GM18909 (cell line): ENCODE measurements around the gene ZNF341.

Source experiments
- ATAC-seq: cut with Tn5 transposase; IDR thresholded peaks from one replicate; pipeline ENCODE4 v1.9.1; 2021; ENCODE audit warnings: mild to moderate bottlenecking; ENCODE audit not compliant: unreplicated experiment, poor library complexity

ZNF341 gene

DNA sequence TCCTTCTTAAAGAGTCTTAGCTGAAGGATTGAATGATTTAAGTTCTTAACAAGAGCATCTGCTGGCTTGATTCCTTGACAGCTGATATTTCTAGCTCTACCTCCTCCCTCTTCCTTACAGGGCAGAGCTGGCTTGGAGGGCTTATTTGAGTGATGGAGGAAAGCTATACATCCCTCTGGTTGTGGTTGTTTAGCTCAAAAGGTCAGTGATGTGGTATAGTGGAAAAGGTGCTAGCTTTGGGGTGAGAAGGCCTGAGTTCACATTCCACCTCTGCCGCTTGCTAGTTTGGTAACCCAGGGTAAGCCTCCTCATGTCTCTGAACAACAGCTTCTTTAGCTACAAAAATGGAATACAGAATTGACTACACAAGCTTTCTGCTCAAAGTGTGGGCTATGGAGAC is 87.7 kb downstream of the ZNF341 start:
- ATAC-seq, result no peak

DNA sequence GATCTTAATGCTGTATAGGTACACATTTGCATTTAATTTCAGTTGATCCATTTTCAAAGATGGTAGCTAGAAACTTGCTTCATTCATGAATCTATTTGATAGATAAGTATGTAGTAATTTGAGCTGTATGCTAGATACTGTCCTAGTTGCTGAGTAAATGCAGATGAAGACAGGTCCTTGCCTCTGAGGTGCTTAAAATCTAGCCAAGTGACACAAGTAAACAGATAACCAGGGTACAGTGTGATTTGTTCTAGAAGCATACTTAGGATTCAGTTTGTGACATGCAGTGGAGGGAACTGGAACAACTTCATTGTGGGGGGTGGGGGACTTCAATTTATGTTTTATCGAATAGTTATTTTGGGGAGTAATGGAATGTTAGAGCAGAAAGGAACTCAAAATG is 88.6 kb downstream of the ZNF341 start:
- ATAC-seq, result no peak

DNA sequence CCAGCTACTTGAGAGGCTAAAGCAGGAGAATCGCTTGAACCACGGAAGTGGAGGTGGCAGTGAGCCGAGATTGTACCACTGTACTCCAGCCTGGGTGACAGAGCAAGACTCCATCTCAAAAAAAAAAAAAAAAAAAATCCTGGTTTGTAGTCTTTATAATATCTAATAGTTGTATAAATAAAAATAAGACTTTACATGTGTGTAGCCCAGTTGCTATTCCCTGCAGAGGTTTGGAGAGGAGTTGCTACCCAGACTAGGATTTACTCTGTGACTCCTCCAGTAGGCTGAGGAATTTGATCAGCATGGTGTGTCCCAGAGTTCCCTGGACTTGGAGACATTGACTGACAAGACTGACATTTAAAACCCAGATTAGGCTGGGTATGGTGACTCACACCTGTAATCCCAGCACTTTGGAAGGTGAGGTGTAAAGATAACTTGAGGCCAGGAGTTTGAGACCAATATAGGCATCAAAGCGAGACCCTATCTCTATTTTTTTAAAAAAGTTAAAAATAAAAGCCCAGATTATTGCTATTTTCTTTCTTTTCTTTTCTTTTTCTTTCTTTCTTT is 89.6 kb downstream of the ZNF341 start:
- no peak for ATAC-seq

DNA sequence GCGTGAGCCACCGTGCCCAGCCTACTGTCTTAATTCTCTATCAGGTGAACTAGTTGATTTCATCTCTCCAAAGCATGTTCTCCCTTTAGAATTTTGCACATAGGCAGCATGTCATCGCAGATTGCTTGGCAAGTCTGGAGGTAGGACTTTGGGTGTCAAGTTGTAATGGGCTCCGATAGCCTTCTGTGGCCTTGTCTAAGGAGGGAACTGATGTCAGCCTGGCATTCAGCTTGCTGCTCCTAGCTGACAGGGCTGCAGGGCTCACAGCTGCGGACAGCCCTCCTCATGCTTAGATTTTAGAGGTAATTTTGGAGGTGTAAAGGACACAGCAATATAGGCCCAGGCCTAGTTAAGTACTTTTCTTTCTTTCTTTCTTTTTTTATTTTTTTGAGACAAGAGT is 90.6 kb downstream of the ZNF341 start:
- no peak for ATAC-seq

DNA sequence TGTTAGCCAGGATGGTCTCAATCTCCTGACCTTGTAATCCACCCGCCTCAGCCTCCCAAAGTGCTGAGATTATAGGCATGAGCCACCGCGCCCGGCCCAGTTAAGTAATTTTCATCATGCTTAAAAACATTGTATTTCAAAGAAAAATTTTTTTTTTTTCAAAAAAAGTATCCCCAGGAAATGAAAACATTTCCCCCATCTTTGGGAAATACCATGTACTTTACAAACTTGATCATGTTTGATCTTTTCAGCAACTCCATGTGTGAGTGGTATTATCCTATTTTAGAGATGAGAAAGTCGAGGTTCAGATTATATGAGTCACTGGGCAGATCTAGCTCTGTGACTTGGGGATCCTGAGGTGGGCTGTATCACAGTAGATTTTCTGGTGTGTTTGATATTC is 91.2 kb downstream of the ZNF341 start:
- no peak for ATAC-seq

DNA sequence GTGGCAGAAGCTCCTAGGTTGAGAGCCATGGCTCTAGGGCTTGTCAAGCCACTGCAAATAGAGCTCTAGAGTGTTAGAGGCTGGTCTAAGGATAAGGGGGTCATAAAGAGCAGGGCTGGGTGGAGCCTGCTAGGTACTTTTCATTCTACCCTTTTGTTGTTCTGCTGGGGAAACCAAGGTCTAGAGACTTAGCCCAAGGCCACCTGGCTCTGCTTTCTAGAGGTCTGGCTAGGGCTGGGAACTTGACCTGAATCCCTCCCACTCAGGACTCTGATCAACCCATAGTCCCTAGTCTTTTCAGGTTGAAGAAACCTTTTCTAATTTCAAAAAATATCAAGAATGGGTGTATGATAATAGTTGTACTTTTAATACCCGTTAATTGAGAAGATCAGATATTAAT is 93.1 kb downstream of the ZNF341 start:
- no peak for ATAC-seq

DNA sequence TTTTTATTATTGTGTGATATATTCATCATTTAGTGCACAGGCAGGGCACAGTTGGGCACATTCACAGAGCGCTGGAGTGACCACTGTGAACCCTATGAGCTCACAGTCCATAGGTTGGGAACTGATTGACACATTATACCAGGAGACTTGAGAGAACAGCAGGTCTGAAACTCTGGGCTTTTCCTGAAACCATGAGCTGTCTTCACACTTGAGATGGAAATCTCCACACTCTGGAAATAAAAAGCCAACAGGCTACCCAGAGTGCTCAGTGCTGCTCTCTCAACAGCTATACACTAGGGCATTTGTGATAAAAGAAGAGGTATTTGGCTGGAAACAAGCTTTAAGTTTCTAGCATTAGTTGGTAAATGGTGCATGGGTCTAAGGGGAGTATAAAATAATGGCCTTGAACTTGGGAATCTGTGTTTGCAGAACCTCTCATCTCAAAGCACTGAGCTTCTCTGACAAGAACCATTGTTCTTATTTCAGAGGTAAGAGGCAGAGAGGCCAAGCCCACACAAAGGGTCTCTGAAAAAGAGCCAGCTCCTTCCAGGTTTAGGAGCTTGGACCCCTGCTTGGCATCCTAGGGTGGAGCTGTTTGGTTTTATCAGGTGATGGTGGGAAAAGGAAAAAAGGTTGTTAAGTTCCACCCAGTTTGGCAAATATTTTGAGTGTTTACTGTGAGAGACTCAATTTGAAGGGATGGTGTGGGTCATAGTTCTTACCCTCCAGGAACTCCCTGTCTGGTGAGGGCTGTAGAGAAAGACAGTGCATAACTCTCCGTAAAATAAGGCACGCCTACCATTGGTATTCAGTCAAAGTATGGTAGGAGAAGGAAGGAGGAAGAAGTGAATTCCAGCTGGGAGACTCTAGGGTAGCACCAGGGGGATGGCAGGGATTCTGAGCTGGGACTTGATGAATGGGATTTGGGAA is 93.8 kb downstream of the ZNF341 start:
- no peak for ATAC-seq

DNA sequence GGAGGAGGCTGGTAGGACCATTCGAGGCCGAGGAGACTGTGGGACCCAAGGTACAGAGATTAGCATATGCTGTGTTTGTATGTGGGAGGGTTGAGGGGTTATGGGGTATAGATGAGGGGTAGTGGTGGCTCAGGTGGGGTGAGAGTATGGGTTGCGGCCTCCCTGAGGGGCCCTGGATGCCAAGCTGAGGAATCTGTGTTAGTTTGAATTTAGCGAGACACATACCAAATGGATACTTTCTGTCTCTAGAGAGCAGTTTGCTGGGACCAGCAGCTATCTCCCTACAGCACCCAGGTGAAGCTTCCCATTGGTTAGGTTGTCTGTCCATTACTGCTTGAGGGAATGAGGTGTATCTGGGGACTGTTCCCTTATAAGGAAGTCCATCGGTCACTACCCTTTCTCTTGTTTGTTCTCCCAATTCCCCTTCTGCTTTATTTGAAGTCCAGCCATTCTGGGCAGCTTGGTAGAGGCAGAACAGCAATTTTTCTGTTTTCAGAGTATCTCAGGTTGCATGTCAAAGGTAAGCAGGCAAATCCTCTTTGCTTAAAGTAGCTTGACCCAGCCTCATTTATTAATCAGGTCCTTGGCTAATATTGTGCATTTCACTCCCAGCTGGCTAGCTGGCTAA is 94.6 kb downstream of the ZNF341 start:
- ATAC-seq, result no peak

DNA sequence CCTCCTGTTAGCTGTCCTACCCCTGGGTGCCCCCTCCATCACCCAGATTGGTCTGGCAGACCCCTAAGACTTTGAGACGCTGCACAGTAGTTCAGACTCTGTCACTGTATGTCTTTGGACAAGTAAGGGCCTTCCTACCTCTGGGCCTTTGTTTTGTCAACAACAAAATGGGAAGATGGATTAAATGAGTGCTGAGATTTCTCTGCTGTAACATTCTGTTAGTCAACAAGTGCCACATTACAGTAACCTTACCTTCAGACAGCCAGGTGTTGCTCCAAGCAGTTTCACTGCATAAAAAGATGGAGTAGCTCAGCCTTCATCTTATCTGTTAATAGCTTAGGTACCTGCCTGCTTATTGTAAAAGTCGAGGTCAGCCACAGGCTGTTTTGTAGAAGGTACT is 95.3 kb downstream of the ZNF341 start:
- no peak for ATAC-seq

DNA sequence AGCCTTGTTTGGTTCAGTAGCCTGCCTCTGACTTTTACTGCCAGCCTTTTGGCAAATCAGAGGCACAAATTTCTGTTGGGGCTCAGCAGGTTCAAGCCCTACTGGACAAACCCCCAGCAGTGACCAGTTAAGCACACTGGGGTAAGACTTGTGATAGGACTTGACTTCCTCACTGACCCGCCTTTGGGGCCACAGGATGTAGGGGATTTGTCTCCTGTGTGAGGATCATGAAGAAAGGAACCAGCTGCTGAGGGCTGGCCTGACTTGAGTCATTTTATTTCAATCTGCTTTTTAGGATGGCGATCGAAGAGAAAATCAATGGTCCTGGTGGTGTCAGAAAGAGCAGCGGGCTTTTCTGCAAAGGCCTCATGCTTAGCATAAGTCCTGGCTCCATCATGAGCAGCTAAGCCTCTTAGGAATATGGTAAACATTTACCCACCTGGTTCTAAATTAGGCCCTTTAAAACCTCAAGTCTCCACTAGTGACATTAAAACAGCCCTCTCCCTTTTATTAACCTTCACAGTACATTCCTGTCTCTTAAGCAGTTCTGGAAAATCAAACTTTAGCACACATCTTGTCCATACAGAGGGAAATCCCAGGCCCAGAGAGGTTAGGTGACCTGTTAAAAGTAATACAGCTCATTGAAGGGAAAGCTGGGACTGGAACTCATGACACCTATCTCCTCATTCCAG is 96.0 kb downstream of the ZNF341 start:
- no peak for ATAC-seq

DNA sequence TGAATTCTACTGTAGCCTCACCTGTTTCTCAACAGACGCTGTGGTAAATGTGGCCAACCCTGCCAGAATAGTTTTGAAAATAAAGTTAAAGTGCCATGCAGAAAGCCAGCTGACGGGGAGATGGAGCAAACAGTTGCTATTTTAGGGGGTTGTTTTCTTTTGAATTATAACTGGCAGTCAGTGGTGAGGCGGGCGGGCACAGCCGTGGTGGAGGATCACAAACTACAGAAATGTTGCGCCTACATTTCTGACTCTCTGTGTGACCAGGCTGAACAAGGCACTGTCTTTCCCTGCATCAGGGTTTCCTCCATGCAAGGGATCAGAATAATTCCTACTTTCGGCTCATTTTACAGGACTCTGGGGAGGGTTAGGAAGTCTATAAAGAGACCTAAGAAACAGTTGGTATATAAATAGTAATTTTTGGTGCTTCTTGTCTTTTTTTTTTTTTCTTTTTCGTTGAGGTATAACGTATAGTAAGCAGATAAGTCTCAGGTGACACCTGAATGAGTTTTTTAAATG is 96.6 kb downstream of the ZNF341 start:
- ATAC-seq, result no peak

DNA sequence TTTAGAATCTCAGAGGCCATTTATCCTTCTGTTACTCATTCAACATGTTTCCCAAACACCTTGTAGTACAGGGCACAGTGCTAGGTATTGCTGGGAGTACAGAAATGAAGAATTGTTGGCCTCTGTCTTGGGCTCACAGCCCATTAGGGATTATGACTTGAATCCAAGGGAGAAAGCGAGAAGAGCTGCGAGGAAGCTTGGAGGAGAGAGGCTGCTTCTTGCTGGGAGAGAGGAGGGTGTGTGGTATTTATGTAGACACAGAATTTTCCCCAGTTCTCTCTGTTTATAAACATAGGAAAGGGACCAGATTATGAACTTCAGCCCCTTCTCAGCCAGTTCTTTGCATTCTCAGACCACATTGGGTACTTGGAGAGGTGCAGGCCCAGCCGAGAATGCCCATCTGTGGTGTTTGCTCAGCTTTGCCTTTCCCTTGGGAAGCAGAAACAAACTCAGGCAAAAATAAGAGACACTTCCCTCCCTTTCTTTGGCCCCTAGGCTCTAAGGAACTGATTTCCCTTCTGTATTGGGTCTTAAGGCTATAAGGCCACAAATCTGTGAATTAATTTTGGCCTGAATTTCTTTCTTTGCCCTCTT is 97.3 kb downstream of the ZNF341 start:
- ATAC-seq, result no peak

DNA sequence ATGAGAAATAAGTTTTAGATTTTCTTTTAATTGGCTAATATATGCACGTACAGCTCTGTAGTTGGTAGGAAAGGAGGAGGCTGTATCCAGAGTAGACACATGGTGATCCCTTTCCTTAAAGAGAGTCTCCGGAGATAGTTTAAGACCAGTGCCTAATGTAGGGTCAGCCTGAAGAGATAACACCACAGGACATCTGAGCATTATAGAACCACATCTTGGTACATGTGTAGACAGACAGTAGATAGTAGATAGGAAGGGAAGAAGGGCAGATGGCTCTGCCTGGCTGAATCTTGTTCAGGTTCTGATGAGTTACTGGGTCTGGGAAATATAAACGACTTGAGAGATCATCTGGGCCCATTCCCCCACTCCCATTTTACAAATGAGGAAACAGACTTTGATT is 97.8 kb downstream of the ZNF341 start:
- ATAC-seq, result no peak

DNA sequence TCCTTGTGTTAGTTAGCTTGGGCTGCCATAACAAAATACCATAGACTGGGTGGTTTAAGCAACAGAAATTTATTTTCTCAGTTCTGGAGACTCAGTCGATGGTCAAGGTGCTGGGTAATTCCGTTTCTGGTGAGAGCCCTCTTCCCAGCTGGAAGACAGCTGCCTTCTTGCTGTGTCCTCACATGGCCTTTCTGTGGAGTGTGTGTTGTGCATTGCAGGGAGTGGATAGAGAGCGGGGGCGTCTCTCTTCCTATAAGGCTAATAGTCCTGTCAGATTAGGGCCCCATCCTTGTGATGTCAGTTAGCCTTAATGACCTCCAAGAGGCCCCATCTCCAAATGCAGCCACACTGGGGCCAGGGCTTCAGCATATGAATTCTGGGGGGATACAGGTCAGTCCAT is 98.6 kb downstream of the ZNF341 start:
- no peak for ATAC-seq

DNA sequence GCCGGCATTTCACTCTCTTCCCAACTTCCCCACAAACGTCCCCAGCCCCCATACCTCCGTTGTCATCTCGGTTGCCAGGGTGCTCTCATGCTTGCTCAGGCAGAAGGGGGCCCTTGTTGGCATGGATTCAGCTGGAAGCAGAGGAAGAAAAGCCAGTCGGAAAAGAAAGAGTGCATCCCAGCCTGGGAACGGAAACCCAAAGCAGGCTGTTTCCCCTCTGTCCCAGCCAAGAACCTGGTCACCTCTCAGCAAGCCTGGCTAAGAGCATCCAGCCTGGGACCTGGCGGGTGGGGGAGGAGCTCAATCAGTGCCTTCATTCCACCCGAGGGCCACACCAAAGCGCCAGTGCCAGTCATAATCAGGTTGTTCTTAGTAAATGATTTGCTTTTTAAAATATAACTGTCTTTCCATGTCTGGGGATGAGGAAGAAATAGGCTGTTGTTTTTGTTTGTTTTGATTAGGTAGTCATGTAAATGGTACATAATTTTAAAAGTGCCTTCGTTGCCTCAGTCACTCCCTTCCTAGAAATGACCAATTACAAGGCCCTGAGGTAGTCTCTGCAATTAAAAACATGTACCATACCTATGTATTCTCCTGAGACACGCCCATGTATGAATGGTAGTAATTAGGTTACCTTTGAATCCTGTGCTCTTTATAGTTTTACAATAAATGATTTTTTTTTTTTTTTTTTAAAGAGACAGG is 100.5 kb downstream of the ZNF341 start:
- ATAC-seq, result no peak

DNA sequence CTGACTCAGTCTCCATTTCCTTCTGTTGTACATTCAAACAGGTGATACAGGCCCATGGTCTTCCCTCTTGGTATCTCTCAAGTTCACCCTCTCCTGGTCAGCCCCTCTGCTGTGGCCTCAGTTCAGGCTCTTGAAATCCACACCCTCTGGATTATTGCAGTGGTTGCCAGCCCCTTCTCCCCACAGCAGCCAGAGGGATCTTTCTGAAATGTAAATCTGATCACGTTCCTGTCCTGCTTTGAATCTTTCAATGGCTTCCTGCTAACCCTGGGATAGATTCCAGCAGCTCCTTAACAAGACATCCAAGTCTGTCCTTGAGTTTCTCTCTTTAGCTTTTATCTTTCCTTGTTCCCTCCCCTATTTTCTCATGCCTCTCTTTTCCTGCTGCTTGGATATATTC is 101.5 kb downstream of the ZNF341 start:
- ATAC-seq, result no peak

DNA sequence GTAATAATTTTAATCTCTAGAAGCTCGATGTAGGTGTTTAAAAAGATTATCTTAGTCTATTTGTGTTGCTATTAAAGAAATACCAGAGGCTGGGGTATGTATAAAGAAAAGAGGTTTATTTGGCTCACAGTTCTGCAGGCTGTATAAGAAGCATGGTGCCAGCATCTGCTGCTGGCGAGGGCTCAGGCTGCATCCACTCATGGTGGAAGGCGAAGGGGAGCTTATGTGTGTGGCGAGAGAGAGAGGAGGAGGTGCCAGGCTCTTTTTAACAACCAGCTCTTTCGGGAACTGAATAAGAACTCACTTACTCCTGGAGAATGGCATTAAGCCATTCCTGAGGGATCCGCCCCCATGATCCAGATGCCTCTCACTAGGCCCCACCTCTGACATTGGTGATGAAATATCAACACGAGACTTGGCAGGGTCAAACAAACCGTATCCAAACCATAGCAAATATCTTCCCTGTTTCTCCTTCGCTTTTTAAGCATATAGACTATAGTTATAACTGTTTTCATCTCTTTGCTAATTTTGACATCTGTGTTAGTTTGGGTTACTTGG is 103.9 kb downstream of the ZNF341 start:
- no peak for ATAC-seq

DNA sequence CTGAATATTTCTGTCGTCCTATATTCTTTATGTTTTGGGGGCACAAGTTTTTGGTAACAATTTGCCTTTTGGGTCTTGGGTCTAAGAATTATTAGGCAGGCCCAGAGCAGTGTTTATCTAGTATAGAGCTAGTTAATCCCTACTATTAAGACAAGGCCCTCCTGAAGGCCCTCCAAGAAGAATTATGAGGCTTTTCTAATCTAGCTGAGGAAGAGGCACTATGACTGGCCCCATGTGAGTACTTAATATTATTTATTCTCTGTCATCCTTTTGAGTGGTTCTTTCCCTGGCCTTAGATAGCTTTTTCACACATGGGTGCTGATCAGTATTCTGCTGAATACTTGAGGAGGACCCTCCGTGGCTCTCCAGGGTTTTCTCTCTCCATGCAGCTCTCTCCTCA is 104.5 kb downstream of the ZNF341 start:
- ATAC-seq, result no peak

DNA sequence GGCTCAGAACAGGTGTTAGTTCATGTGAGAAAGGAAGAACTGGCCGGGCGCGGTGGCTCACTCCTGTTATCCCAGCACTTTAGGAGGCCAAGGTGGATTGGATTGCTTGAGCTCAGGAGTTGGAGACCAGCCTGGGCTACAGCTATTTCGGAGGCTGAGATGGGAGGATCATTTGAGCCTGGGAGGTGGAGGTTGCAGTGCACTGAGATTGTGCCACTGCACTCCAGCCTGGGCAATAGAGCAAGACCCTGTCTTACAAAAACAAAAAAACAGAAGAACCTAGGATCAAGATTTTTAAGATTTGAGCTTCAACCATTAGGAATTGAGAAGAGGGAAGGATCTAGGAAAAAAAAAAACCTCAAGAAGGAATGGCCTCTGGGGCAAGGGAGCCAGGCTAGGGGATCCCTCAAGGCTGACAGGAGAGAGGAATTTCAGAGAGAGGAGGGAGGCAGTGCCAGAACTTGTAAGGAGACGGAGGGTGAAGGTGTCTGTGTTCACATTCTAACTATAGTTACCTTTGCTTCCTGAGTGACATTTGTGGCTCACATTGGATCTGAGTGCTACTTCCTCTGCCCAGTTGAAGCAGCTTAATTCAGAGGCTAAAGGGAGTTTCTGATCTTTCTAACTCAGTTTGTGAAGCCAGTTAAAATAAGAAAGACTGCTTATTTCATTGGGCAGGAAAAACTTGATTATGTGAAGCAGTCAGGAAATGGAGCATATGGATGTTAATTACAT is 105.5 kb downstream of the ZNF341 start:
- ATAC-seq, result no peak
